ENCODE measurements around the gene MEGF10.
"Not testable (repeated sequence)": the region's sequence is repeated elsewhere in the genome, so short reads cannot be mapped to it uniquely, and the experiment has no call there.

MEGF10 gene

DNA sequence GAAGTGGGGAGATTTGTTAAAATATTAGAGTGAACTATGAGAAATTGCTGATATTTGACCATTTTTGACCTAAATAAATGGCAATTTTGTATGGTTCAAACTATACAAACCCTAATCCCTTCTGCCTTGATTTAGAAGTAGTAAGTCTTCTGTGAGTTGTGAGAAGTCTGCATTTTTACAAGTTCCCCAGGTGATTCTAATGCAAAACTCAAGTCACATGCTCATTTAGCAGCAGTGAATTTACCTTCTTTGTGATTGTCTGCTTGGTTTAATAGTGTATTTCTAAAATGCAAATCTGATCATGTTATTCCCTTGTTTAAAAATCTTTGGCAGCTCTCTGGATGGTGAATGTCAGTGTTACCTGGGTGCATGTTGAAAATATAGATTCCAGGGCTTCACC is 2.8 kb downstream of the MEGF10 start:
- no peak for DNase-seq (ENCODE audit: low spot score)
- in situ Hi-C loops (cut with MboI; ENCODE audit: low pct_unique_long_range_greater_than_20kb, low sequenced_read_pairs, unreplicated experiment): no loop called here
- TF ChIP-seq, protein P1, sequence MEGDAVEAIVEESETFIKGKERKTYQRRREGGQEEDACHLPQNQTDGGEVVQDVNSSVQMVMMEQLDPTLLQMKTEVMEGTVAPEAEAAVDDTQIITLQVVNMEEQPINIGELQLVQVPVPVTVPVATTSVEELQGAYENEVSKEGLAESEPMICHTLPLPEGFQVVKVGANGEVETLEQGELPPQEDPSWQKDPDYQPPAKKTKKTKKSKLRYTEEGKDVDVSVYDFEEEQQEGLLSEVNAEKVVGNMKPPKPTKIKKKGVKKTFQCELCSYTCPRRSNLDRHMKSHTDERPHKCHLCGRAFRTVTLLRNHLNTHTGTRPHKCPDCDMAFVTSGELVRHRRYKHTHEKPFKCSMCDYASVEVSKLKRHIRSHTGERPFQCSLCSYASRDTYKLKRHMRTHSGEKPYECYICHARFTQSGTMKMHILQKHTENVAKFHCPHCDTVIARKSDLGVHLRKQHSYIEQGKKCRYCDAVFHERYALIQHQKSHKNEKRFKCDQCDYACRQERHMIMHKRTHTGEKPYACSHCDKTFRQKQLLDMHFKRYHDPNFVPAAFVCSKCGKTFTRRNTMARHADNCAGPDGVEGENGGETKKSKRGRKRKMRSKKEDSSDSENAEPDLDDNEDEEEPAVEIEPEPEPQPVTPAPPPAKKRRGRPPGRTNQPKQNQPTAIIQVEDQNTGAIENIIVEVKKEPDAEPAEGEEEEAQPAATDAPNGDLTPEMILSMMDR (IDR thresholded peaks at IDR 0.05; ENCODE audit: extremely low read depth, insufficient read depth, missing control alignments): no peak

DNA sequence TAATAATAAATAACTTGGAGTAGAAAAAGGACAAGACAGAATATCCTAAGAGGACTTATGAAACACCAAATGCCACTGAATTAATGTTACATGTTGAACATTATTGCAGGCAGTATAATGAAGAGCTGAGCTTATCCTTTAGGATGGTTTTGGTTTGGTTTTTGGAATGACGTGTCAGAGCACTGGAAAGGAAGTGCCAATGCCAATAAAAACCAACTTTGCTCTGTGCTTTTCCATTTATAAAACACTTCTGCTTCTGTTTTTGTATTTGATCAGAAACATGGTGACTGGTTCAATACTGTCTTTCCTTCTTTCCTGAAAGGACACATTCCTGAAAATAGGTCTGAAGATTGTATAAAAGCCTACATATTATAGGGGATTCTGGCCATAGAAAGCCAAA is 4.2 kb downstream of the MEGF10 start:
- in situ Hi-C loops (cut with MboI; ENCODE audit: low pct_unique_long_range_greater_than_20kb, low sequenced_read_pairs, unreplicated experiment): no loop called here
- TF ChIP-seq, protein P1 (IDR thresholded peaks at IDR 0.05; ENCODE audit: extremely low read depth, insufficient read depth, missing control alignments): no peak
- DNase-seq (ENCODE audit: low spot score): no peak

DNA sequence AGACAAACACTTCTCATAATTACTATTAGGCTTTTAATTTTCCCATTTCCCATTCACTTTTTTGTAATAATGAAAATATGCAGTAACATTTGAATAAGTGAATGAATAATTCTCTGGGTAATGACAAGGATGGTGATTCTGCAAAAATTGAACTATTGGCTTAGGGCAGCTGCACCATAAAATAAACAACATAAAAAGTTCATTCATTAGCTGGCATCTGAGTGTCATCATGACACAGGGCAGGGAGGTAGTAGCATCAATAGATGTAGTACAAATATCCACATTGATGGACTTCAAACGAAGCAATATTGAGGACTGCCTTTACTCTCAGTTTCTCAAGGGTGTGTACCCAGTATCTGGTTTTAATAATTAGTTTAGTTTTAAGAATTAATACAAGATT is 4.9 kb downstream of the MEGF10 start:
- no peak for DNase-seq (ENCODE audit: low spot score)
- in situ Hi-C loops (cut with MboI; ENCODE audit: low pct_unique_long_range_greater_than_20kb, low sequenced_read_pairs, unreplicated experiment): no loop called here
- TF ChIP-seq, protein P1 (IDR thresholded peaks at IDR 0.05; ENCODE audit: extremely low read depth, insufficient read depth, missing control alignments): no peak

DNA sequence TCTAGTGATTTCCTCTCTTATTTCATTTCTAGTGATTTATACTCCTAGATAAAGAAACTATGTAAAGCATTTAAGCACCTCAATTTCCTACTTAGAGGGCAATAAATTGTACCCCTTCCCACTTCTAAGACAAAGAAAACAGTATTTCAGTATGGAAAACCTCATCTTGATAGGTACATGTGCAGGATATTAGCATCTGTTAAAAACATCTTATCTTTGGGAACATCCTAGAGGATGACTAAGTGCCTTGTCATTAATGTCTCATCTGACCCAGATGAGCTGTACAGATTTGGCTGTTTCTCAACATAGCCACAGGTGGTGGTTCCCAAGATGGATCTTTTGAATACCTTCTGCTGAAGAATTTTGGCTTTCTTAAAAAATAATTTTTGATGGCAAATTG is 5.7 kb downstream of the MEGF10 start:
- in situ Hi-C loops (cut with MboI; ENCODE audit: low pct_unique_long_range_greater_than_20kb, low sequenced_read_pairs, unreplicated experiment): no loop called here
- TF ChIP-seq, protein P1 (IDR thresholded peaks at IDR 0.05; ENCODE audit: extremely low read depth, insufficient read depth, missing control alignments): no peak
- no peak for DNase-seq (ENCODE audit: low spot score)

DNA sequence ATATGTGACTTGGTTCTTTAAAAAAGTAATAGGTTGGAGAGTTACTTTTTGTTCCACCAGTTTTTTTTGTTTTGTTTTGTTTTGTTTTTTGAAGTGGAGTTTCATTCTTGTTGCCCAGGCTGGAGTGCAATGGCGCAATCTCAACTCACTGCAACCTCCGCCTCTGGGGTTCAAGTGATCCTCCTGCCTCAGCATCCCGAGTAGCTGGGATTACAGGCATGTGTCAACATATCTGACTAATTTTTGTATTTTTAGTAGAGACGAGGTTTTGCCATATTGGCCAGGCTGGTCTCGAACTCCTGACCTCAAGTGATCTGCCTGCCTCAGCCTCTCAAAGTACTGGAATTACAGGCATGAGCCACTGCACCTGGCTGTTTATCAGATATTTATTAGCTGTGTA is 6.3 kb downstream of the MEGF10 start:
- DNase-seq (ENCODE audit: low spot score); in situ Hi-C loops (cut with MboI; ENCODE audit: low pct_unique_long_range_greater_than_20kb, low sequenced_read_pairs, unreplicated experiment): not testable (repeated sequence)

DNA sequence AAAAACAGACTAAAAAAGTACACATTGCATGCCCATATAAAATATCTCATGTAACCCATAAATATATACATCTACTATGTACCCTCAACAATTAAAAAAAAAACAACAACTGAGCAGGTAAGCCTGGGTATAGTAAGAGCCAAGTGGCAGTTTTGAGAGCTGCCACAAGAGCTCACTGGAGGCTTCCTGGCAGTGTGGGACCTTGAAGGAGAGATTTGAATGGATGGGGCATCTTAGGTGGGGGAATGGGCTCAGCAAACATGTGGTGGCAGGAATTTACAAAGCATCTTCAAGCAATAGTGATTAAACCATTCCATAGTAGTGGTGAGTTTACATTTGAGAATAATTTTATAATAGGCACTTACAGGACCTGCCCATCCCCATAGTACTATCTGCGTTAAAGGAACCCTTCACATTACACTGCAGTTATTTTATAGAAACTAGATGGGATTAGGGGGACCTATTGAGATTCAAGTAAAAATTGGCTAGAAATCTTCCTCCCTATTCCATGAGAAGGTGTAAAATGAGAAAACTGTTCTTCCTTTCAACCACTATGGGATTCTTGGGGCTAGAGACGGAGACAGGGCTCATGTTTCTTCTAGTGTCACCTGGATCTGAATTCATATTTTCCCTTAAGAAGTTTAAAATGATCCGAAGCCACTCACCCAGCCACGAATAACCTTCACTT is 6.9 kb downstream of the MEGF10 start:
- DNase-seq (ENCODE audit: low spot score): no peak
- TF ChIP-seq, protein P1 (IDR thresholded peaks at IDR 0.05; ENCODE audit: extremely low read depth, insufficient read depth, missing control alignments): no peak
- in situ Hi-C loops (cut with MboI; ENCODE audit: low pct_unique_long_range_greater_than_20kb, low sequenced_read_pairs, unreplicated experiment): no loop called here

DNA sequence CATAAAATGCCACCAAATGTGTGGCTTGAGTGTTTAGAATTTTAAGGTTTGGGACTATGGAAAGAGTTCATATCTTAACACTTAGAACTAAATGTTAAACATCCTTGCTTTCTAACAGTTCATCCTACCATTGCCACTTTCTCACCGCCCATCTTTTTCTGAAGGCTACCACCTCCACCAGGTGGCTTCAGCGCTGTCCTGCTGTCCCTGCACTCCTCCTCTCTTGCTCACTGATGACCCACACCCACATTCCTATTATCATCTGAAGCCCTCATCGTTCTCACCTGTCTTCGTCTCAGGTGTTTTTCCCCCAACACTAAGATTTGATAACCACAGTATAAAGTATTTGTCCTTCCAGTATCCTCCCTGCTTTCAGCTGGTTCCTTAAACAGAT is 7.4 kb downstream of the MEGF10 start:
- TF ChIP-seq, protein P1 (IDR thresholded peaks at IDR 0.05; ENCODE audit: extremely low read depth, insufficient read depth, missing control alignments): no peak
- in situ Hi-C loops (cut with MboI; ENCODE audit: low pct_unique_long_range_greater_than_20kb, low sequenced_read_pairs, unreplicated experiment): no loop called here
- DNase-seq (ENCODE audit: low spot score): no peak
